Measurements from ENCODE around the gene NET1.
"Not testable (repeated sequence)": the region's sequence is repeated elsewhere in the genome, so short reads cannot be mapped to it uniquely, and the experiment has no call there.

The NET1 gene

DNA sequence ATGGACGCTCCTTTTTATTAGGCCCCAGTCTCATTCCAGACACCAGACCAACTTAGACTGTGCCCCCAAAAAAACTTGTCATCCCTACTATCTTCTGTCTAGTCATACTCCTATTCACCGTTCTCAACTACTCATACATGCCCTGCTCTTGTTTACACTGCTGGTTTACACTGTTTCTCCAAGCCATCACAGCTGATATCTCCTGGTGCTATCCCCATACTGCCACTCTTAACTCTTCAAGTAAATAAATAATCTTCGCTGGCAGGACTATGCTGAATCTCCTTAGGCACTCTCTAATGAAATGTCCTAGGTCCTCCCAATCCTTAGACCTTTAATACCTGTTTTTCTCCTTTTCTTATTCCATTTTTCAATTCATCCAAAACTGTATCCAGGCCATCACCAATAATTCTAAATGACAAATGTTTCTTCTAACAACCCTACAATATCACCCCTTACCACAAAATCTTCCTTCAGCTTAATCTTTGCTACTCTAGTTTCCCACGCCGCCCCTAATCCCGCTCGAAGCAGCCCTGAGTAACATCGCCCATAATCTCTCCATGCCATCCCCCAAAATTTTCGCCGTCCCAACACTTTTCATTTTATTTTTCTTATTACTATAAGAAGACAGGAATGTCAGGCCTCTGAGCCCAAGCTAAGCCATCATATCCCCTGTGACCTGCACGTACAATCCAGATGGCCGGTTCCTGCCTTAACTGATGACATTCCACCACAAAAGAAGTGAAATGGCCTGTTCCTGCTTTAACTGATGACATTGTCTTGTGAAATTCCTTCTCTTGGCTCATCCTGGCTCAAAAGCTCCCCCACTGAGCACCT, 63.8 kb downstream of the NET1 start:
- not testable (repeated sequence) for DNase-seq (ENCODE audit: low read depth, low spot score); H3K4me3 ChIP-seq (ENCODE audit: low read length)

- DNase-seq (ENCODE audit: low read depth, low spot score) = no peak
- no peak overlapping the region for H3K4me3 ChIP-seq (ENCODE audit: low read length)
These were observed 64.7 kb downstream of the NET1 start for GRCh38 chr10:5476918-5477525.

- no peak for DNase-seq (ENCODE audit: low read depth, low spot score)
- H3K4me3 ChIP-seq (ENCODE audit: low read length) = no peak overlapping the region
These were observed 65.8 kb downstream of the NET1 start for GRCh38 chr10:5477948-5478693.

GRCh38 chr10:5478694-5479305, 66.4 kb downstream of the NET1 start:
- no peak for DNase-seq (ENCODE audit: low read depth, low spot score)
- H3K4me3 ChIP-seq (ENCODE audit: low read length) = no peak overlapping the region

GRCh38 chr10:5479481-5480161, 67.3 kb downstream of the NET1 start:
- no peak for DNase-seq (ENCODE audit: low read depth, low spot score)
- no peak overlapping the region for H3K4me3 ChIP-seq (ENCODE audit: low read length)

- no peak for DNase-seq (ENCODE audit: low read depth, low spot score)
- H3K4me3 ChIP-seq (ENCODE audit: low read length) = no peak overlapping the region
These were observed 68.0 kb downstream of the NET1 start for GRCh38 chr10:5480162-5480941.

DNA sequence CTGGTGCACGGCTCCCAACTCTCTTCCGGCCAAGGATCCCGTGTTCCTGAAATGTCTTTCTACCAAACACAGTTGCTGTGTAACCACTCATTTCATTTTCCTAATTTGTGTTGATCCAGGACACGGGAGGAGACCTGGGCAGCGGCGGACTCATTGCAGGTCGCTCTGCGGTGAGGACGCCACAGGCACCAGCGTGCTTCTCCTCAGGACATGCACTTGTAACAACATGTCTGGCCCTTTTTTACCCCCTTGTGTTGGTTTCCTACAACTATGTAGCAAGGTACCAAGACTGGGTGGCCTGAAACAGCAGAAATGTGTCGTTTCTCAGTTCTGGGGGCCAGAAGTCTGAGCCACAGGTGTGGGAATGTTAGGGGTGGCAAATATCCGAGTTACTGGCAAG, 68.8 kb downstream of the NET1 start:
- no peak for DNase-seq (ENCODE audit: low read depth, low spot score)

DNA sequence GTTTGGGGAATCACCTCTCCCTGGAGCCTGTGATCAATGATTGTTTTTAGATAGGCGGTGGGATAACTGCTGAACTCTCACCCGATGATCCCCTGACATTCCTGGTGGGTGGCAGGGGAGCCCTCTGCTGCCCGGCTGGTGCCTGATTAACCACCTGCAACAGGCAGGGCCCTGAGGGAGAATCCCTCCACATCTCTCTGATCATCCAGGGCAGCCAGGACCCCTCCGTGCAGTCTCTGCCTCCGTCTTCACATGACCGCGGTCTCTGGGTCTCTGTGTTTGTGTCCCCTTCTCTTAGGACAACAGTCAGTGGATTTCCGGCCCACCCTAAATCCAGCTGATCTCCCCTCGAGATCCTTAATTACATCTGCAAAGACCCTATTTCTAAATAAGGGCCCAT, 69.7 kb downstream of the NET1 start:
- DNase-seq (ENCODE audit: low read depth, low spot score) = no peak
- H3K4me3 ChIP-seq (ENCODE audit: low read length) = no peak overlapping the region

More for the DNA sequence above, 68.8 kb downstream of the NET1 start:
- H3K4me3 ChIP-seq (ENCODE audit: low read length) = no peak overlapping the region

DNA sequence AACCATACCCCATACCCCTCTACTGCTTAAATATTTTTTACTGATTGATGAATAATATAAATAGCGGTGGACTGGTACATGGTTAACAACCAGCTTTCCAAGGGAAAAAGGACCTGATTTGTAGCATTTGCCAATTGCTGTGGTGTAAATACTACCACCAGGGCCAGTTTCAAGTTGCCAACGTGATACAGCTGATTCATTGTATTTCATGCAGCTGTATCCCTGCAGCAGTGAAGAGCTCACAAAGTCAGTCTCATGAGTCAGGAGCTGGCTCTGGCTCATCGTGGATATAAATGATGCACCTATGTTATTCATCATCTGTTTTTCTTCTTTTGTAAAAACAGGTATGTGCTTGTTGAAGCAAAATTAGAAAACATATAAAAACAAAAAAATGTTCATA, 71.8 kb downstream of the NET1 start:
- H3K4me3 ChIP-seq (ENCODE audit: low read length) = no peak overlapping the region
- no peak for DNase-seq (ENCODE audit: low read depth, low spot score)

GRCh38 chr10:5485290-5485689, 72.9 kb downstream of the NET1 start:
- no peak for DNase-seq (ENCODE audit: low read depth, low spot score)
- H3K4me3 ChIP-seq (ENCODE audit: low read length) = no peak overlapping the region

GRCh38 chr10:5485948-5486852, 73.8 kb downstream of the NET1 start:
- no peak for DNase-seq (ENCODE audit: low read depth, low spot score)
- no peak overlapping the region for H3K4me3 ChIP-seq (ENCODE audit: low read length)

GRCh38 chr10:5486853-5487235, 74.5 kb downstream of the NET1 start:
- H3K4me3 ChIP-seq (ENCODE audit: low read length) = no peak overlapping the region
- no peak for DNase-seq (ENCODE audit: low read depth, low spot score)

DNA sequence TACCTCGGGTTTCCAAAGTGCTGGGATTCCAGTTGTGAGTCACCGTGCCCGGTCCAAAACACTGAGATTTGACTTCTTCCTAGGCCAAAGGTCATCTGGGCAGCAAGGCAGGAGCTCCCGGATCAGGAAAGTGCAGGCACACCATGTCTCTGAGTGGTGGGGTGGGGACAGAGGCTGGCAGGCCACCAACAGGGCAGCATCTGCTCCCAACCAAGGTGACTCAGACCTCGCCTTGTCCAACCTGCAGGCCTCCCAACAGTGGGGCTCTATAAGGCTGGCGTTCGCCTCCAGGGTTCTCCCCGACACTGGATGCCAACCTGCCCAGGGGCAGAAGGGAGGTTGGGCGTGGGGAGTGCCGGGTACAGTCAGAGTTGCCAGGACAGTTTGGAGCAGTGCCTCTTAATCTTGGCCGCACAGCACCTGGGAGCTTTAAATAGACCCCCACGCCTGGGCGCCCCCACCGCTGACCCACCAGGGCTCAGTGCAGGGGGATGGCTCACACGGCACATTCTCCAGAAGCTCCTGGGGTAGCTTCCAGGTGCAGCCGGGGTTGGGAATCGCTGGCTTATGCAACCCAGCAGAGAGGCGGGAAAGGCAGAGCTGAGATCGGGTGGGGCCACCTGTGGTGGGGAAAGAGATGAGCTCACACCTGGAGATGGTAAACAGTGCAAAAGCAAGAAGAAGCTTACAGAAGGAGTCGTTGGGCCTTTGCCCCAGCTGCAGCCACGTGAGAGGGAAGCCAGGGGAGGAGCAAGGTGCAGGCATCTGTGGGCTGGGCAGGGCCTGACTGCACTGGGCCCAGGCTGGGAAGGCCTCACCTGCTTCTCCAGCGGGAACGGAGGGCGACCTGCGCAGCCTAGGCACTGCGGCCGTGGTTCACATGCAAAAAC, 76.2 kb downstream of the NET1 start:
- H3K4me3 ChIP-seq (ENCODE audit: low read length) = no peak overlapping the region
- DNase-seq (ENCODE audit: low read depth, low spot score) = no peak

- DNase-seq (ENCODE audit: low read depth, low spot score) = no peak
- no peak overlapping the region for H3K4me3 ChIP-seq (ENCODE audit: low read length)
These were observed 77.7 kb downstream of the NET1 start for GRCh38 chr10:5490032-5490431.

DNA sequence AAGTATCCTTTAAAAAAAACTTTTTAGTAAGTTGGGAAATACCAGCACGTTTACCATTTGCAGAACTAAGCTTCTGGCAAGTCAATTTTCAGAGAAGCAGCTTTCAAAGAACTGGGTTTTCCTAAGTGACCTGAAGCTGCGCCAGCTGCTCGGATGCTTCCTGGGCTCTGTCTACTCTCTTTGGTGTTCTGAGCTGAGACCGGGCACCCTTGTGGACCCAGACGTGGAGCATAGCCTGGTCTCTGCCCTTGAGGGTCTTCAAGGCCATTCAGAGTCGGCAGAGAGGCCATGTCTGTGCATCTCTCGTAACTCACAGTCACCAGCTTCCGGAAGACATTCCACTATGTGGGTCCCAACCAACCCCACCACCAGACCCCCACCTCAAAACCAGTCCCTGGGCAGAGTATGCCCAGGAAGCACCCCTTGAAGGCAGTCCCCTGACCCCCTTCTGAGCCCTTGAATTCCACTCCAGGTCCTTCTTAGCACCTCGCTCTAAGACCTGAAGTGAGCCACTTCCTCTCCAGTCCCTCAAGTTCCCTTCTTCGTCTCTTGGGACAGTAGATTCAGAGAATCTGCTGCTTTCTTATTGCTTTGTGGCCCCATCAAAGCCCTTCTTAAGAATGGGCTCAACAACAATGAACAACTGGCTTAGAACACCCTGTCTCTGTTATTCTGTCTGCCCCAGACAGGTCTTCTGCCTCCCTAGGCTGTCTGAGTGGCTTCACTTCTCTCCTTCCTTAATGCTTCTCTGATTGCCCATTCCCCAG, 78.5 kb downstream of the NET1 start:
- H3K4me3 ChIP-seq (ENCODE audit: low read length) = no peak overlapping the region
- no peak for DNase-seq (ENCODE audit: low read depth, low spot score)

- no peak overlapping the region for H3K4me3 ChIP-seq (ENCODE audit: low read length)
- DNase-seq (ENCODE audit: low read depth, low spot score) = no peak
These were observed 79.1 kb downstream of the NET1 start for GRCh38 chr10:5491477-5491876.

Measured in Jurkat, Clone E6-1 (cell line).